NOMO-1 treated with DMSO at 0.1 percent for 48 hours (cell line): Measurements from ENCODE around the gene SPRED2.
"Not testable (repeated sequence)": the region's sequence is repeated elsewhere in the genome, so short reads cannot be mapped to it uniquely, and the experiment has no call there.

Experiments
- DNase-seq: peaks from one replicate; lab custom pipeline; 2025; ENCODE audit not compliant: unreplicated experiment; lab: John Stamatoyannopoulos, UW

Gene SPRED2

GRCh38 chr2:65345631-65346030, 86.8 kb downstream of the SPRED2 start:
- no peak for DNase-seq

- no peak for DNase-seq
Measured at GRCh38 chr2:65344689-65345088, 87.7 kb downstream of the SPRED2 start.

GRCh38 chr2:65344182-65344581, 88.2 kb downstream of the SPRED2 start:
- DNase-seq, result no peak

GRCh38 chr2:65343386-65343785, 89.0 kb downstream of the SPRED2 start:
- DNase-seq, result no peak

- no peak for DNase-seq
Measured at GRCh38 chr2:65340898-65341681, 91.3 kb downstream of the SPRED2 start.

- DNase-seq, result no peak
Measured at GRCh38 chr2:65339648-65340047, 92.8 kb downstream of the SPRED2 start.

- DNase-seq, result not testable (repeated sequence)
Measured at GRCh38 chr2:65338830-65339495, 93.4 kb downstream of the SPRED2 start.

GRCh38 chr2:65337915-65338314, 94.5 kb downstream of the SPRED2 start:
- DNase-seq, result not testable (repeated sequence)

GRCh38 chr2:65334714-65335113, 97.7 kb downstream of the SPRED2 start:
- no peak for DNase-seq

- no peak for DNase-seq
Measured at GRCh38 chr2:65331336-65332025, 100.9 kb downstream of the SPRED2 start.

GRCh38 chr2:65329525-65329924, 102.9 kb downstream of the SPRED2 start:
- DNase-seq, result no peak

GRCh38 chr2:65326276-65326675, 106.1 kb downstream of the SPRED2 start:
- no peak for DNase-seq

- no peak for DNase-seq
Measured at GRCh38 chr2:65325066-65325465, 107.3 kb downstream of the SPRED2 start.

- DNase-seq, result no peak
Measured at GRCh38 chr2:65320946-65321345, 111.5 kb downstream of the SPRED2 start.

- DNase-seq, result no peak
Measured at GRCh38 chr2:65320042-65320725, 112.2 kb downstream of the SPRED2 start.

GRCh38 chr2:65319674-65320041, 112.7 kb downstream of the SPRED2 start:
- no peak for DNase-seq

- DNase-seq, result no peak
Measured at GRCh38 chr2:65319072-65319673, 113.2 kb downstream of the SPRED2 start.

- no peak for DNase-seq
Measured at GRCh38 chr2:65317841-65318240, 114.6 kb downstream of the SPRED2 start.

GRCh38 chr2:65317351-65317750, 115.0 kb downstream of the SPRED2 start:
- not testable (repeated sequence) for DNase-seq

GRCh38 chr2:65316072-65316471, 116.3 kb downstream of the SPRED2 start:
- DNase-seq, result no peak
